Kidney capillary endothelial cell (primary cell): ENCODE results near the gene C12orf42.
"Not testable (repeated sequence)": the region's sequence is repeated elsewhere in the genome, so short reads cannot be mapped to it uniquely, and the experiment has no call there.

Experiments used
- DNase-seq: peaks from one replicate; pipeline ENCODE4 v3.0.0-alpha.2; 2018; ENCODE audit warnings: low spot score

Gene C12orf42

DNA sequence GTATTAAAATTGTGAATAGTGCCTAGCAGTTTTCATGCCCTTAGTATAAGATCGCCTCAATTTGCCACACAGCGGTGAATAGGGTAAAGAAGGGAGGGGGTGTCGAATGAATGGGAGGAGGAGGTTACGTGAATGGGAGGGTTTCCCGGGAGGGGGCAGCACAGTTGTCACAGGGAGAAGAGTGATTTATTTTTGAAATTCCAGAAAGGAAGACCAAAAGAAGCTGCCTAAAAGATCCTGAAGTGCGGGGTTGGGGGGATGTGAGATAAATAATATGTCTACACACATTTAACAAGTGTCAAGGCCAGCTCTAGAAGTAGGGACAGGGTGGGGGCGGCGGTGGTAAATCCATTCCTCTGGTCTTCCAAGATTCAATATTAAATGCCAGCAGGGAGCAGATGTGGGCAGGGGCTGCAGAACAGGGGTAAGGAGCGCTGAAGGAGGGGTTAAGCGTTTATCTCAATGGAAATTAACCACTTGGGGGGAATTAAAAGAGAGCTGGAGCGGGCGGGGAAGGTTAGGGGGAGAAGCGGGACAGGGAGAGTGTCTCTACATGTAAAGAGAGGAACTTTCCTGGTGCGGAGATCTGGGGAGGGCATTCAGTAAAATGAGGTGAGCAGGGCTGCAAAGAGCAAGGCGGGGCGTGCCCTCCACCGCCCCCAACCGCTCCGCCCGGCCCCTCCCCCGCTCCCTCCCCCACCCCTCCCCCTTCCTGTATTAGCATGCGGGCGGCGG, 867 bp downstream of the C12orf42 start:
- no peak for DNase-seq

DNA sequence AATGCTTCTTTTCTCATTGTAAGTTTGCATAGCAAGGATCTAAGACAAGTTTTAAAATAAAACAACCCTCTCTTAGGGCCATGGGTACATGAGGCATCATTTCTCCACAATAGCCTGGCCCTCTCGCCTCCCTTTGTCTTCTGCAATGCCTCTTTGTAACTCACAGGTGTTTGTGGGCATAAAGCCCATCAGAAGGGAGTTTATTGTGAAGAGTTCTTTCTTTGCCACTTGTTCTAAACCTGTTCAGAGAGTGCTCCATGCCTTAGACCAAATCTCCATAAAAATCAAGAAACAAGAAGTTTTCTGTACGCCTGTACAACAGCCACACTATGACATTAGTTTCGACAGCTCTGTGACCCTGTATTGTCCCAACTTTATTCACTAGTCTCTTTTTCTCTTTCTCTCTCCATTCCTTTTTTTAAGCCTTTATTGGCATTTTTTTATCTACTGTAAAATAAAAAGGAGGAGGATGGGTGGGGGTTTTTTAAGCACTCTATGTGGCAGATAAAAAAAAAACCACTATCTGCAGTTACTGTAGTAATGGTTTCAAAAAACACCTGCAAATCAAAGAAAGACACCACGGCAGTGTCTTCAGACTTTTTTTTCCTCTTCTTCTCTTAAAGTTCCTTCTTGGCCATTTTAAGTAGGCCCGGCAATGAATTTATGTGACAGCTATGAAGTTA, 1.6 kb downstream of the C12orf42 start:
- DNase-seq: no peak

DNA sequence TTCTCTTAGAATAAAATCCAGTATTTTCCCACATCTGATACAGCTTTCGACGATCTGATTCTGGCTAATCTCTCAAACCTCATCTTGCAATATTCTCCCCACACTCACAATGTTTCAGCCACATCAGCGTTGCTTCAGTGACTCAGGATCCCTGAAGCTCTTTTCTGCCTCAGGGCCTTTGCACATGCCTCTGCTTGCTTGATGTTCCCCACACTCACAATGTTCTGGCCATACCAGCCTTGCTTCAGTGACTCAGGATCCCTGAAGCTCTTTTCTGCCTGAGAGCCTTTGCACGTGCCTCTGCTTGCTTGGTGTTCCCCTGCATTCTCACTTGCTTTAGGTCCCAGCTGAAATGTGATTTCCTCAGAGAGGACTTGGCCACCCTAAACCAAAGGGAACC, 2.6 kb downstream of the C12orf42 start:
- no peak for DNase-seq

DNA sequence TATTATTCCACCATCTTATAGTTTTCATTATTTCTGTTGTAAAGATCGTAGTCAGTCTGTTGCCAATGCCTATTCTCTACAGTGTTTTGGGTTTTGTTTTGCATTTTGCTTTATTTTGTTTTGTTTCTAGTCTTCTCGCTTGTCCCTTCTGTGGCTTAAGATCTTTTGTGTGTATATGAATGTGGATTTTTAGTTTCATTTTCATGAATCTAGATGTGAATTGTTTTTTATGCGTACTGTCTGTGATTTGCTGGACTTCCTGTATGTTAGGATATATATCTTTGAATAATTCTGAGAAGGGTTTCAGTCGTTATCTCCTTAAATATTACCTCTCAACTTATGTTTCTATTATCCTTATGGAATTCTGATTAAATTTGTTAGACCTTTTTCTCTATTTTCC, 13.4 kb downstream of the C12orf42 start:
- no peak for DNase-seq

DNA sequence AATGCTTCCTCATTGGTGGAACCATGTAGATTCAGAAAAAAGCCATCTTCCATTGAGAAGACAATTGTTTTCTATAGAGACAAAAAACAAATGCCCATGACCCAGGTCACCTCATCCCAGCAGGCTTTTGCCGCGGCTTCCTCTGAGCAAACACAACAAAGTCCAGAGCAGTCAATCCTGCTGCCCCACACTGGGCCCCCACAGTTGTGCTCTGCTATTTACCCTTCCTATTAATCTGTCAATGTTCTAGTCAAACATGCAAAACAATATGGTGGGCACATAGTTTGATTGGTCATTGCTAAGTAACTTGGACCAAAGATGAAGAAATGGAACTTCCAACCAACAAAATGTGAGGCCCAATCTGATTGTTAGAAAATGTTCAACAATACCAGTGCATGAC, 20.7 kb downstream of the C12orf42 start:
- DNase-seq: no peak

DNA sequence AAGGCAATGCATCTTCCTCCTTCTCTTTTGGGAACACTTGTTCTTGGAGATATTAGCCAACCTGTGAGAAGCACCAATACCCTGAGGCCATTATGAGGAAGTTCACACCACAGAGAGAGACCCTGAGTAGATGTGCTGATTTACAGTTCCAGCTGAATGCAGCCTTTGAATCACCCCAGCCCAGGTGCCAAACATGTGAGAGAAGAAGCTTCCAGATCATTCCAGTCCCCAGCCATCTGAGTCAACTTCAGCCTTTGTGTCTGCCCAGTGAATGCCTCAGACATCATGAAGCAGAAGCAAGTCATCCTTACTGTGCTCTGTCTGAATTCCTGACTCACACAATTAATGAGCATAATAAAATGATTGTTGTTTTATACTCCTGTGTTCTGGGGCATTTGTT, 25.1 kb downstream of the C12orf42 start:
- no peak for DNase-seq

DNA sequence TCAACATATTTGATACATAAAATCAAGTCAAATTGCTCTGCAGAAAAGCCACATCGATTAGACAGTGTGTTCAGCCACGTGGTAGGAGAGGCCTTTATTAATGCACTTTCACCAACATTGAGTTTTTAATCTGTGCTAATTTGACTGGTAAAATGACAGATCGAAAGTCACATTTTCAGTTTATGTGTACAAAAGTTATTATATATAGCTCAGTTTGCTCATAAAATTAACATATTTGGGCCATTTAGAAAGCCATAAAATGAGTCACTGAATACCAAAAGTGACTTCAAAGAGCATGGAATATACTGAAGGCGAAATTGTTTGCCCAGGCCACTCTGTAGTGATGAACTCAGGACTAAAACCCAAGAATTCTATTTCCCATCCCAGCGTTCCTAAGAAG, 26.0 kb downstream of the C12orf42 start:
- DNase-seq: no peak

DNA sequence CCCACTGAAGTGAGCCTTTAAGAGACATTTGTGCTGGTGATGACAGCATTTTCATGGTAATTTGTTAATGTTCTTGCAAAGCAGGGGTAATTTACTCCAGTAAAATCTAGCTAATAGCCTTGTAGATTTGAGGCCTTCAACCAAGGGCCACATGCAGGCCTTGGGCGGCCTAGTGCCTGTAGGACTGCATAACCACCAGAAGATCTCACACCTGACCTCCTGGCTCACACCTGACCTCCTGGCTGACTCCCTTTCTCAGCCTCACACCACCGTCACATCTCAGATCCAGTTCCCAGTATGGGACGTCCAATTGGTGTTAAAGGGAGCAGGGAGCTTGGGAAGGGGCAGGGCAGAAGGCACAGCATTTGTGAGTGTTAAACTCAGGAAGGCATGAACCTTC, 26.9 kb downstream of the C12orf42 start:
- no peak for DNase-seq

DNA sequence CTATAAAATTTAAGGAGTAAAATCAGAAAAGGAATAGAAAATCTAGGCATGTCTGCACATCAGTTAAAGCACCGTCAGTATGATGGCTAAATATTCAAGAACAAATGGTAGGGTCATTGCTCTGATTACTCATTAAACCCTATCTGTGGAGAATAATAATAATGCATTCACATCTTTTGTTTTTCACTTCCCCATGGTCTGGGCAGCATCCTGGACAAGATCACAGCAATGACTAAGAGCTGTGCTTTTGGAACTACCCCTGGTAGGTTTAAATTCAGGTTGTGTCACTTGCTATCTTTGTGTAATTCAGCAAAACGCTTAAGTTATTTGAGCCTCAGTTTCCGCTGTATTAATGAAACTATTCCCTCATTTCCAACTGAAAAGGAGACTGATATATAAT, 33.1 kb downstream of the C12orf42 start:
- DNase-seq: no peak

DNA sequence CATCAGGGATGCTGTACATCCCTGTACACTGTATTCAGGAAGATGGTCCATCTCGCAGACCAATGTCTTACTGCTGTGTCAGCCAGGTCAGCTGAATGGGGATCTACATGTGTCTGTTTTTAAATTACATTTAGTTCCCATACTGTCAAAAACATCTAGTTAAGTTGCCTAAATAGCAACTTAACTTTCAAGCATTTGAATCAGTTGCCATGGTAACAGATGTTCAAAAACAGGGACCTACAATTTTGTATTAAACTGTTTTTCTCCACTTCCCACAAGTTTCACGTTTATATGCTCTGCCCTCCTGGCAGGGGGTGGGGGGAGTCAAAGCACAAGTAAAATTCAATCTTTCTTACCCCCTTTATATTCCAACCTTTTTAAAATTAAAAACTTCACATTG, 38.3 kb downstream of the C12orf42 start:
- DNase-seq: no peak

DNA sequence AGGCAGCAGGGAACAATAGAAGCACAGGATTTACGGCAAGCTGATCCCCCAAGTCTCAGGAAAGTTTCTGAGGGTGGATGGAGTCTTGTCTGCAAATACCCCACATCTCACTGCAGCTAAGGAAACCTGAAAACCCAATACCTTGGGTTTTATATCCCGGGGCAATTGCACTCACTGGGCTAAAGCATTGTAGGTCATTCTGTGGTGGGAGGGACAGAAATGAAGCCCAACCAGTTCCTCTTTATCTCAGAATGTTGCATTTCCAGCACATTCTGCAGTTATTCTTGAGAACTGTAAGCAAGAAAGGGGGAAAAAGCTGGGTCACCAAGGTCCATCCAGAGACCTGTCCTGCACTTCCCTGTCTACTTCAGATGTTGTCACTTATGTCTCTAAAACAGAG, 39.8 kb downstream of the C12orf42 start:
- no peak for DNase-seq

DNA sequence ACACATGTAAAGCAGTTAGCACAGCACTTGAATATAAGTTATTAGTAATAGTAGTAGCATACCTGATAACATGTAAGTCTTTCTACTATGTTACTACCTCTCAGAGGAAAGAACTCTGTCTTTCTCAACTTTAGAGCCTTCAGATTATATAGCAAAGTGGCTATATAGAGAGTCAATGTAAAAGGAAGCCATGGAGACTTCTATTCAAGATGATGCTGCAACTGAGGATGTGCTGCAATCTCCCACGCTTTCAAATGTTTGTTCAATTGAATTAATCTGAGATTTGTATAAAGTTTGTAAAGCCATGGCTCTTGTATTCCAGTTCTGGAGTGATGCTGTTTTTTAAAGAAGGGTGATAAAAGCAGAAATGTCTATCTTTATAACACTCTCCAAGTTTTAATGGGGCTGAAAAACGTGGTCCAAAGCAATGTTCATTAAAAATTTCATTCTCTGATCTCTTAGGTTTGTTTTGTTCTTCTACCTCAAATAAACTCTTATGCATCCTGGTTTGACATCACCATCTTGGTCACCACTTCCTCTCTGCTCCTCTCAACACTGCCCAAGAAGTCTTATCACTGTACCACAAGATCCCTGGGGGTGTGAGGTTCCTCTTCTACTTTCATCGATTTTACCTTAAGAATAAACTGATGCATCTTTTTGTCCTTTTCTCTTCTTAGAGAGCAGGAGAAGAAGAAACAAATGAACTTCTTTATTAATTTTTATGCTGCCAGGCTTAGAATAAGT, 40.6 kb downstream of the C12orf42 start:
- no peak for DNase-seq

DNA sequence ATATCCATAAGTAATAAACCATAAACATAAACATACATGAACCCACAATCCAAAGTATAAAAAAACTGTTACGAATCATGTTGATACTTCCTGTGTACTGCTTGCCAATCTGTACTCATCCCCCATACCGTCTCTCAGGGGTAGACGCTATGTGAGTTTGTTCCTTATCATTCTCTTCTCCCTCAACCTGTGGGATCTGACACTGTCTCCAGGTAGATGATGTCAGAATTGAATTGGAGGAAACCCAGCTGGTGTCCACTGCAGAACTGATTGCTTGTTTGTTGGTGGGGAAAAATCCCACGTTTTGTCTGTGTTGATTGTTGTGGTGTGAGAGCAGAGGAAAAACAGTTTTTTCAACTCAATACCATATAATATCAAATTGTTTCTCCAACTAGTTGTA, 50.8 kb downstream of the C12orf42 start:
- DNase-seq: no peak

DNA sequence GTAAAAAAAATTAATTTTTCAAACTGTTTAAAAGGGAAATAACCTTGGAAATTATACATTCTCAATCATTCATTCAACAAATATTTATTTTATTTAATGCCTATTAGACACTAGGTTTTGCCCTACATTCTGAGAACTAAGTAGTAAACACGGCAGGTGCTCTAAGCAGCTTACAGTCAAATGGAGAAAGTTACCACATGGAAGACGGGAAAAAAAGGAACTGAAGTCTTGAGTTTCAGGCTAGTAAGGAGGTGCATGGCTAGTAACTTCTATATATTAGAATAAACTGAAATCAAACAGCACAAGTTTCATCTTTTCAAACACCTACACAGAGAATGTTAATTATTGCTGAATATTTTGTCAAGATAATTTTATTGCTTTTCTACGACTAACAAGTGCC, 52.9 kb downstream of the C12orf42 start:
- DNase-seq: no peak

DNA sequence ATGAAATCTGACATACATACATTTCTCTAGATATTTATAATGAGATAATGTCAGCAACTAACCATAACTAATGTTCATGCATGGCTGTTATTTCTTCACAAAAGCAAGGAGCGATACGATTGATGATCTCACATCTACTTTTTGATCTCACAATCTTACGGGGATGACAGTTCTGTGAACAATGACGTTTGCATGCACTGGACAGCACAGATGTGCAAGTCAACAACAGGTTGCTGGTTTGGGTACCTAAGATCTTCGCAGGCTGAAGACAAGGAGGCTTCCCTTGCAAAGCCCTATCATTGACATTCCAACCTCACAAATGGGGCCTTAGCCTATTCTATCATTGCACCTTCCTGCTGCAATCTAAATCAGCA, 53.6 kb downstream of the C12orf42 start:
- no peak for DNase-seq

DNA sequence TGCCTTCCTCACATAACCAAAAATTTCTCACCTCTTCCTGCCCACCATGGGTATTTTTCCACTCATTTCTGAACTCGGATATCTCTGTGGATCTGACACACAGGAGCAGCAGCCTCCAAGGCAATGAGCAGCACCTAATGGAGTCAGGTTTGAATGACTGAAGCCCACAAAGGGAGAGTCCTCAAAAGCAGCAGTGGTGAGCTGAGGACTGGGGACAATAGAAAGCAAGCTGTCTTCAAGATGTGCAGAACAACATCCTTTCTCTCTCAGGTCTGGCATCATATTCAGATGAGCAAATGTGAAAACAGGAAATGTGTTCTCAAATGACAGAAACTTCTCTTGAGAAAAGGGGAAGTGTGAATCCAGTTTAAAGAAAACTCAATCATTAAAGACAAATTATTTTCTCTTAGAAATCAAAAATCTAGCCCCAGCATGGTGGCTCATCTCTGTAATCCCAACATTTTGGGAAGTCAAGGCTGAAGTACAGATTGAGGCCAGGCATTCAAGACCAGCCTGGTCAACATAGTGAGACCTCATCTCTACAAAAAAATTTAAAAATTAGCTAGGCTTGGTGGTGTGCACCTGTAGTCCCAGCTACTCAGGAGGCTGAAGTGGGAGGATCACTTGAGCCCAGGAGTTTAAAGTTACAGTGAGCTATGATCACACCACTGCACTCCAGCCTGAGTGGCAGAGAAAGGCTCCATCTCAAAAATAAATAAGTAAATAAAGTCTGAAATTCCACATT, 54.2 kb downstream of the C12orf42 start:
- no peak for DNase-seq

DNA sequence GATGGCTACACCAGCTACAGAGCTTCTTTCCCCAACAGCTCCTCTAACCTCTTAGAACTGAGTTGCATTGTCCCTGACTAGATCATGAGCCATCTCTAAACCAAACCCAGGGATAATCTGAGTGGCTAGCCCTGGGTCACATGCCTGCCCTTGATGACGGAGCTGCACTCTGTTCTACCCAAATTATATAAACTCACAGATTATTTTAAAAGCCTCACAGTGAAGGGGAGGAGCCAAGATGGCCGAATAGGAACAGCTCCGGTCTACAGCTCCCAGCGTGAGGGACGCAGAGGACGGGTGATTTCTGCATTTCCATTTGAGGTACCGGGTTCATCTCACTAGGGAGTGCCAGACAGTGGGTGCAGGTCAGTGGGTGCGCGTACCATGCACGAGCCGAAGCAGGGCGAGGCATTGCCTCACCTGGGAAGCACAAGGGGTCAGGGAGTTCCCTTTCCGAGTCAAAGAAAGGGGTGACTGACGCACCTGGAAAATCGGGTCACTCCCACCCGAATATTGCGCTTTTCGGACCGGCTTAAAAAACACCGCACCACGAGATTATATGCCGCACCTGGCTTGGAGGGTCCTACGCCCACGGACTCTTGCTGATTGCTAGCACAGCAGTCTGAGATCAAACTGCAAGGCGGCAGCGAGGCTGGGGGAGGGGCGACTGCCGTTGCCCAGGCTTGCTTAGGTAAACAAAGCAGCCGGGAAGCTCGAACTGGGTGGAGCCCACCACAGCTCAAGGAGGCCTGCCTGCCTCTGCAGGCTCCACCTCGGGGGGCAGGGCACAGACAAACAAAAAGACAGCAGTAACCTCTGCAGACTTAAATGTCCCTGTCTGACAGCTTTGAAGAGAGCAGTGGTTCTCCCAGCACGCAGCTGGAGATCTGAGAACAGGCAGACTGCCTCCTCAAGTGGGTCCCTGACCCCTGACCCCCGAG, 61.3 kb downstream of the C12orf42 start:
- not testable (repeated sequence) for DNase-seq

DNA sequence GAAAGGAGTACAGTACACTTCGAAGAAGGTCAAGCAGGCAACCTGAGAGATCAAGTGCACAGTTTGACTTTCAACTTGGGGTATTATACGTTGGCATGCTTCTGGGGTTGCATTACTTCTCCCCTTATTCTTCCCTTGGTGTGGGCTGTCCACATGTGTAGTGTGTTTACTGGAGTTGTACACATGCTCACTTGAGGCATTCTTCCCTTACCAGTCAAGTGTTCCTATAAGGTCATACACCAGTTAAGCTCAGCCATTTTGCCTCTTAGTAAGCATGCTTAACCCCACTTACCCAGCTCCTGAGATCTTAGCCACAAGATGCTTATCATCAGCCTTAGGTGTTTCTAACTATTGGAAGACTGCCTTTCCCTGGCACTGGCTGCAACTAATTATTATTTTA, 63.8 kb downstream of the C12orf42 start:
- no peak for DNase-seq

DNA sequence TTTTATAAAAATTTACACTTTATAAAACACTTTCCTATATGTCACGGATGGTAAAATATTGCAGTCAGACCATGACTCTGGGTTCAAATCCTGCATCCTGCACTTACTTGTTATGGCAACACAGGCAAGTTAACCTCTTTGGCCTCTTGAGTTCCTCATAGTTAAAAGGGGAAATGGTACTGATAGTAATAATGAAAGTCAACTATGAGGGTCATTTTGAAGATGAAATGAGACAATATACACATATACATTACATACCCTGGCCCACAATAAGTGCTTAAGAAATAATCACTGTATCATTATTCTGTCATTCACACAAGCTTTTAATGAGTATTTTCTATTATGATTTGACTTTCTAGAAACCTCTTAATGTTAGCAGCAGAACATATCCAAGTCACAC, 64.4 kb downstream of the C12orf42 start:
- DNase-seq: no peak

DNA sequence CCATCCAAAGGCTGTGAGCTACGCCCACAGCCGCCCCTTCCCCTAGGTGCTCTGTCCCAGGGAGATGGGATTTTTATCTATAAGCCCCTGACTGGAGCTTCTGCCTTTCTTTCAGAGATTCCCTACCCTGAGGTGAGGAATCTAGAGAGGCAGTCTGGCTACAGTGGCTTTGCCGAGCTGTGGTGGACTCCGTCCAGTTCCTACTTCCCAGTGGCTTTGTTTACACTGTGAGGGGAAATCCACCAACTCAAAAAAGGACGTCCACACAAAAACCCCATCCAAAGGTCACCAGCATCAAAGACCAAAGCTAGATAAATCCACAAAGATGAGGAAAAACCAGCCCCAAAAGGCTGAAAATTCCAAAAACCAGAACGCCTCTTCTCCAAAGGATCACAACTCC, 70.1 kb downstream of the C12orf42 start:
- not testable (repeated sequence) for DNase-seq

DNA sequence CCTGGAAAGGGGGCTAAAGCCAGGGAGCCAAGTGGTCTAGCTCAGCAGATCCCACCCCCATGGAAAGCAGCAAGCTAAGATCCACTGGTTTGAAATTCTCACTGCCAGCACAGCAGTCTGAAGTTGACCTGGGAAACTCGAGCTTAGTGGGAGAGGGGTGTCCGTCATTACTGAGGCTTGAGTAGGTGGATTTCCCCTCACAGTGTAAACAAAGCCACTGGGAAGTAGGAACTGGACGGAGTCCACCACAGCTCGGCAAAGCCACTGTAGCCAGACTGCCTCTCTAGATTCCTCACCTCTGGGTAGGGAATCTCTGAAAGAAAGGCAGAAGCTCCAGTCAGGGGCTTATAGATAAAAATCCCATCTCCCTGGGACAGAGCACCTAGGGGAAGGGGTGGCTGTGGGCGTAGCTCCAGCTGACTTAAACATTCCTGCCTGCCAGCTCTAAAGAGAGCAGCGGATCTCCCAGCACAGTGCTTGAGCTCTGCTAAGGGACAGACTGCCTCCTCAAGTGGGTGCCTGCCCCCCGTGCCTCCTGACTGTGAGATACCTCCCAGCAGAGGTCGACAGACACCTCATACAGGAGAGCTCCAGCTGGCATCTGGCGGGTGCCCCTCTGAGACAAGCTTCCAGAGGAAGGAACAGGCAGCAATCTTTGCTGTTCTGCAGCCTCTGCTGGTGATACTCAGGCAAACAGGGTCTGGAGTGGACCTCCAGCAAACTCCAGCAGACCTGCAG, 70.8 kb downstream of the C12orf42 start:
- DNase-seq: not testable (repeated sequence)
